Muscle layer of duodenum (tissue), 2 donors: ENCODE results near the gene TCAP.

ENCODE experiments used
- H3K27ac ChIP-seq: one replicate; pipeline ENCODE4 v1.7.0; 2013; ENCODE audit warnings: mild to moderate bottlenecking, low read length
- H3K27me3 ChIP-seq: one replicate; pipeline ENCODE4 v1.7.0; 2013; ENCODE audit warnings: low read depth, mild to moderate bottlenecking, control low read depth, low read length
- H3K36me3 ChIP-seq, 2 donors: one replicate each; pipeline ENCODE4 v1.7.0; 2013; ENCODE audit warnings: low read length in 2 of 2, control low read depth in 1 of 2, mild to moderate bottlenecking in 1 of 2; ENCODE audit not compliant: insufficient read depth in 2 of 2, control insufficient read depth in 1 of 2
- H3K4me1 ChIP-seq, 2 donors: one replicate each; pipeline ENCODE4 v1.7.0; 2013; ENCODE audit warnings: low read length in 2 of 2, mild to moderate bottlenecking in 2 of 2, control low read depth in 1 of 2, moderate library complexity in 1 of 2; ENCODE audit not compliant: insufficient read depth in 2 of 2, control insufficient read depth in 1 of 2
- H3K4me3 ChIP-seq, 2 donors: one replicate each; pipeline ENCODE4 v1.7.0; 2013; ENCODE audit warnings: low read length in 2 of 2, low read depth in 1 of 2, mild to moderate bottlenecking in 1 of 2
- H3K9me3 ChIP-seq, 2 donors: one replicate each; pipeline ENCODE4 v1.7.0; 2013; ENCODE audit warnings: low read length in 2 of 2, control low read depth in 1 of 2, mild to moderate bottlenecking in 1 of 2; ENCODE audit not compliant: control insufficient read depth in 1 of 2
- donor health status: healthy.

TCAP gene

DNA sequence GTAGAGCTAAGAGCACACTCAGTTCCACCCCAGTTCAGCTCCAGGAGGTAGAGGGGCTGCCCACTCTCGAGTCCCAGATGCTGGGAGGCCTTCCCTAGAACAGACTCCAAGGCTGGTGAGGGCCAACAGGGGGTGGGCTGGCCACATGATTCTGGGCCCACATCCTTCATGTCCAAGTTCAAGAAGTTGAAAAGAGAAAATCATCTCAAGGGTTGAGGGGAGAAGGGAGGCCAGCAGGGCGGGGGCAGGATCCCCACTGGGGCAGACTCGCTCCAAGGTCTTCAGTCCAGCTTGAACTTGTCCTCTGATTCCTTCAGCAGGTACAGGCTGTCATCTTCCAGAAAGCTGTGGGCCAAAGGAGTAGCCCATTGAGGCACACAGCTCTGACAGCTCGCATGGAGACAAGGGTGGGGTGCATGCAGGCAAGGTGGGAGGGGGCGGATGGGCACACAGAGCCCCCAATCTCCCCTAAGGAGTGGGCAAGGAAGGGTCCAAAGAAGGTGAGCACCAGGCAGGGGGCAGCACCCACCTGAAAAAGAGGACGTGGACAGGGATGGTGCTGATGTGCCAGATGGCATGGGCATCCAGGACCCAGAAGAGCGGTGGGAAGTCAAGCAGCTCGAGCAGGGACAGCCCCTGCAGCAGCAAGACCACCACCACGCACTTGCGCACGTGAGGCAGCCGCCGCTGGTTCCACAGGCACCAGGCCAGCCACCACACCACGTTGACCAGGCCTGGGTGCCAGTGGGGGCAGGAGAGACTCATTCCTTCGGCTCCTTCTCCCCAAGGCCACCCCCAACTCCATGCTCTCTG lies 7.6 kb downstream of the TCAP start:
- Histone ChIP-seq H3K27ac (no peak overlapping the region), H3K4me1 (peaks cover 8 to 14% of the 10 kb centered on the region in 2 donors)

GRCh38 chr17:39673335-39674081 lies 8.4 kb downstream of the TCAP start:
- peaks cover 23% of the 10 kb centered on the region for H3K27me3 ChIP-seq
- no peak overlapping the region for H3K27ac ChIP-seq

More for the DNA sequence above, 7.6 kb downstream of the TCAP start:
- Histone ChIP-seq H3K36me3 (no peaks in the 10 kb centered on the region), H3K9me3 (no peaks in the 10 kb centered on the region), H3K27me3 (peaks cover 23% of the 10 kb centered on the region), H3K4me3 (no peak overlapping the region)

GRCh38 chr17:39674179-39674578 lies 9.0 kb downstream of the TCAP start:
- Histone ChIP-seq H3K36me3 (peaks cover 0 to 1% of the 10 kb centered on the region in 2 donors), H3K4me3 (no peak overlapping the region), H3K27me3 (peaks cover 23% of the 10 kb centered on the region), H3K9me3 (no peaks in the 10 kb centered on the region), H3K4me1 (peaks cover 9 to 11% of the 10 kb centered on the region in 2 donors), H3K27ac (no peak overlapping the region)

More at GRCh38 chr17:39673335-39674081, 8.4 kb downstream of the TCAP start:
- no peaks in the 10 kb centered on the region for H3K9me3 ChIP-seq
- no peaks in the 10 kb centered on the region for H3K36me3 ChIP-seq
- peaks cover 8 to 13% of the 10 kb centered on the region in 2 donors for H3K4me1 ChIP-seq
- H3K4me3 ChIP-seq = no peak overlapping the region

GRCh38 chr17:39674702-39675389 lies 9.7 kb downstream of the TCAP start:
- peaks cover 16% of the 10 kb centered on the region for H3K27me3 ChIP-seq
- H3K27ac ChIP-seq = peak overlapping the region; percentile 31
- H3K9me3 ChIP-seq = no peaks in the 10 kb centered on the region
- H3K4me1 ChIP-seq = peaks cover 11 to 14% of the 10 kb centered on the region in 2 donors
- peaks cover 0 to 6% of the 10 kb centered on the region in 2 donors for H3K36me3 ChIP-seq
- H3K4me3 ChIP-seq = no peak overlapping the region

- Histone ChIP-seq H3K27ac (peak overlapping the region; percentile 31), H3K4me1 (peaks cover 11 to 14% of the 10 kb centered on the region in 2 donors)
These were observed 10.4 kb downstream of the TCAP start for GRCh38 chr17:39675390-39676082.

DNA sequence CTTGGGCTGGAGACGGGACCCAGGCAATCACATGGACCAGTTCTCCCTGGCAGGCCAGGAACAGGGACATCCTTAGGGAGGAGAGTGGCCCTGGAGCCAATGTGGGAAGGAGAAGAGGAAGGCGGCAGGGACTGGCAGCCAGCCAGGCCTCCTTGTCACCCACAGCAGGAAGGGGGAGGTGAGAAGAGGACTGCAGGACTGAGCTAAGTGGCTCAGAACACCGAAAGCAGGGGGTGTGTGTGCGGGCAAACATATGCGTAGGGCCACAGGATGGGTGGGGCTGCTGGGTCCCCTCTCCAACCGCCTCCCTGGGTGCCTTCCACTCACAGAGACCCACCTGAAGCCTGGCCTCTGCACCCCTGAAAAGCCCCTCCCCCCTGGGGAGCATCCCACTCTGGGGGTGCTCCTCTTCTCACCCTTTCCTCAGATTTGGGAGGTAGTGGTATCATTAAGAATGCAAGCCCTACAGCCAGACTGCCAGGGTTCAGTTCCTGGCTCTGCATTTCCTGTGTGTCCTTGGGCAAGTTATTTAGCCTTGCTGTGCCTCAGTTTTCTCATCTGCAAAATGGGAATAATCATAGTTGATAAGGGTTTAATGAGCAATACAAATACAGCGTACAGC lies 11.2 kb downstream of the TCAP start:
- no peaks in the 10 kb centered on the region for H3K9me3 ChIP-seq
- H3K27me3 ChIP-seq = peaks cover 3% of the 10 kb centered on the region
- H3K4me3 ChIP-seq = no peak overlapping the region
- peak overlapping the region; percentile 31 for H3K27ac ChIP-seq
- H3K4me1 ChIP-seq = peaks cover 11 to 14% of the 10 kb centered on the region in 2 donors
- peaks cover 0 to 18% of the 10 kb centered on the region in 2 donors for H3K36me3 ChIP-seq

More at GRCh38 chr17:39675390-39676082, 10.4 kb downstream of the TCAP start:
- no peak overlapping the region for H3K4me3 ChIP-seq
- peaks cover 0 to 10% of the 10 kb centered on the region in 2 donors for H3K36me3 ChIP-seq
- H3K9me3 ChIP-seq = no peaks in the 10 kb centered on the region
- H3K27me3 ChIP-seq = peaks cover 11% of the 10 kb centered on the region

DNA sequence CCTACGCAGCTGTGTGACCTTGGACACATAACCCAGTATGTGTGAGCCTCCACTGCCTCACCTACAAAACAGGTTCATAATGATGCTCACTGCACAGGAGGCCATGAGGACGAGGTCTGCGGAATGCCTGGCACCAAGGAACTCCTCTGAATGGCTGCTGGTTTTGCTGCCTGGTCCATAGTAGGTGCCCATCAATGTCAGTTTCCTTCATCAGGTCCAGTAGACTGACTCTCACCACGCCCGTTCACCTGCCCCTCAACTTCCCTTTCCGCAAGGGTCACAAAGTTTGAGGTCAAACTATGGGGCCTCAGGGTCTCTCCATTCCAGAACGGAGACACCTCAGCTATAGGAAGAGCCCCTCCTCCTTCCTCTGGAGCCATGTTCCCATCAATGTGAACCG lies 11.9 kb downstream of the TCAP start:
- no peak overlapping the region for H3K27ac ChIP-seq
- no peaks in the 10 kb centered on the region for H3K27me3 ChIP-seq
- H3K36me3 ChIP-seq = peaks cover 0 to 18% of the 10 kb centered on the region in 2 donors
- H3K4me1 ChIP-seq = peaks cover 11 to 14% of the 10 kb centered on the region in 2 donors
- H3K9me3 ChIP-seq = no peaks in the 10 kb centered on the region
- no peak overlapping the region for H3K4me3 ChIP-seq

GRCh38 chr17:39677542-39678339 lies 12.6 kb downstream of the TCAP start:
- no peak overlapping the region for H3K4me3 ChIP-seq
- no peaks in the 10 kb centered on the region for H3K27me3 ChIP-seq
- H3K27ac ChIP-seq = peak overlapping the region; percentile 24
- peaks cover 11 to 14% of the 10 kb centered on the region in 2 donors for H3K4me1 ChIP-seq
- peaks cover 0 to 18% of the 10 kb centered on the region in 2 donors for H3K36me3 ChIP-seq
- no peaks in the 10 kb centered on the region for H3K9me3 ChIP-seq

DNA sequence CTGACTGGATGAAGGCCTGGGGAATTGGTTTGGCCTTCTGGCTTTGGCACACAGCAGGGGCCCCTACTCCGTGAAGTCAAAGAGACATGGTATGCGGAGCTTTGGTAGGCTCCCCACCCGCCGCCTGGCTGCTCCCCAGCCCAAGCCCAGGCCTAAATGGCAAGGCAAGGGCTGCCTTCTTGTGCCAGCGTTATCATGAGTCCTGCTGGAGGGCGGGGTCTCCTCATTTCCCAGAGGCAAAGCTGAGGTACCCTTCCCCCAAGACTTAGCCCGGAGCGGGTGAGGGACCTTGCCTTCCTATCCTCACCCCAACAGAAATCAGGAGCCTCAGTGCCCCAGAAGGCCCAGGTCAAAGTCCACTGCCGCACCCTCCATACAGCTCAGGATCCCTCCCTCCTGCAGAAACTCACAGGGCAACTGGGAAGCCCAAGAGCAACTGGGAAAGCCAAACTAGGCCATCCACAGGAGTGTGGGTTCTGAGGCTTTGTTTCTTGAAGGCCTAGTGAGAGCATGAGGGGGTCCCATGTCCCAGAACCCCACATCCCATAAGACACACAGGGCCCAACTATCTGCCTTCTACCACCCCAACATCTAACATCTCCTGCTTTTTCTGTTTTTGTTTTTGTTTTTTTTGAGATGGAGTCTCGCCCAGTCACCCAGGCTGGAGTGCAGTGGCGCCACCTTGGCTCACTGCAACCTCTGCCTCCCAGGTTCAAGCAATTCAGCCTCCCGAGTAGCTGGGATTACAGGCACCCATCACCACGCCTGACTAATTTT lies 13.4 kb downstream of the TCAP start:
- Histone ChIP-seq H3K4me1 (peaks cover 11 to 14% of the 10 kb centered on the region in 2 donors), H3K36me3 (peaks cover 0 to 24% of the 10 kb centered on the region in 2 donors), H3K27me3 (no peaks in the 10 kb centered on the region), H3K4me3 (no peak overlapping the region), H3K9me3 (no peaks in the 10 kb centered on the region), H3K27ac (peak overlapping the region; percentile 24)
